Hematopoietic multipotent progenitor cell treated with erythropoietin and hydrocortisone succinate and interleukin-3 and kit ligand, for 4 days (in vitro differentiated cells): ENCODE measurements around the gene KCNJ1.

Experiments
- DNase-seq: peaks from one replicate; pipeline ENCODE4 v3.0.0-alpha.2; 2015

Gene KCNJ1

GRCh38 chr11:128867277-128867676, at the start of gene KCNJ1:
Gene KCNJ1 (minus strand): TSS chr11:128867296. CDS start chr11:128840243, 27,053 bp downstream.
- no peak for DNase-seq

GRCh38 chr11:128916681-128917080, 49.6 kb upstream of the KCNJ1 start:
- no peak for DNase-seq

- no peak for DNase-seq
These were observed 49.0 kb upstream of the KCNJ1 start for GRCh38 chr11:128916037-128916572.

- DNase-seq = no peak
These were observed 48.0 kb upstream of the KCNJ1 start for GRCh38 chr11:128915149-128915521.

GRCh38 chr11:128914216-128915148, 47.4 kb upstream of the KCNJ1 start:
- no peak for DNase-seq

- no peak for DNase-seq
These were observed 46.7 kb upstream of the KCNJ1 start for GRCh38 chr11:128913806-128914205.

GRCh38 chr11:128911701-128912100, 44.6 kb upstream of the KCNJ1 start:
- no peak for DNase-seq

GRCh38 chr11:128911239-128911638, 44.1 kb upstream of the KCNJ1 start:
- no peak for DNase-seq

- no peak for DNase-seq
These were observed 43.5 kb upstream of the KCNJ1 start for GRCh38 chr11:128910576-128910975.

GRCh38 chr11:128909438-128910125, 42.5 kb upstream of the KCNJ1 start:
- DNase-seq = no peak

GRCh38 chr11:128908391-128909246, 41.5 kb upstream of the KCNJ1 start:
- DNase-seq = peak; percentile 83

- DNase-seq = no peak
These were observed 40.5 kb upstream of the KCNJ1 start for GRCh38 chr11:128907585-128907984.

GRCh38 chr11:128906185-128907050, 39.3 kb upstream of the KCNJ1 start:
- DNase-seq = no peak

GRCh38 chr11:128905345-128906184, 38.5 kb upstream of the KCNJ1 start:
- peak; percentile 69 for DNase-seq

- DNase-seq = peak; percentile 39
These were observed 37.7 kb upstream of the KCNJ1 start for GRCh38 chr11:128904656-128905344.

- DNase-seq = no peak
These were observed 37.2 kb upstream of the KCNJ1 start for GRCh38 chr11:128904303-128904655.

GRCh38 chr11:128903248-128904061, 36.4 kb upstream of the KCNJ1 start:
- peak; percentile 32 for DNase-seq

- no peak for DNase-seq
These were observed 35.5 kb upstream of the KCNJ1 start for GRCh38 chr11:128902515-128903066.
